ENCODE measurements around the gene PCDH17. TPM values are rescaled to one million over a fixed set of nuclear protein-coding genes. Genes with fewer than 3 reads are reported as not detected.

PCDH17 gene
- total and polyA plus RNA-seq, 2 of the 8 experiments (the other 6 are each of a cell fraction or from before 2014, with no cell fraction given), result 0.20 to 0.60 TPM

DNA sequence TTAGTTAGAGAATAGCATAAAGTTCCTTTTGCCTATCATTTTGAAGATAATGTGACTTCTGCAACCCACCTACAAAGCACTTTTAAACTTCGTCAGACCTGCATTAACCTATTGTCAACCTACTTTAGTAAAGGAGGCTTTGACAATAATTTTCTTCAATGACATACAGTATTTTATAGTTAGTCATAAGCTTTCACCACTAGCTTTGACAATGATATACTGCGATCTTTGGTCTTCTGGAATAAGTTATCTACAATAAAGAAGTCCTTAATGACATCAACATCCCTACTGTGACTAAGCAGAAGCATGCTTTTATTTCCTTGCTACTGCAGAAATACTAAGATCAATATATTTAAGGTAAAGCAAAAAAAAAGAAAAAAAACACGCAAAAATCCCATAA, 9.5 kb downstream of the PCDH17 start (continued):
- TF ChIP-seq ZNF274 (IDR thresholded peaks at IDR 0.05; ENCODE audit: borderline replicate concordance, extremely low read depth, low read length) (no peak), SP2 (IDR thresholded peaks at IDR 0.05; ENCODE audit: low read length) (no peak)
- TF ChIP-seq, protein P1, sequence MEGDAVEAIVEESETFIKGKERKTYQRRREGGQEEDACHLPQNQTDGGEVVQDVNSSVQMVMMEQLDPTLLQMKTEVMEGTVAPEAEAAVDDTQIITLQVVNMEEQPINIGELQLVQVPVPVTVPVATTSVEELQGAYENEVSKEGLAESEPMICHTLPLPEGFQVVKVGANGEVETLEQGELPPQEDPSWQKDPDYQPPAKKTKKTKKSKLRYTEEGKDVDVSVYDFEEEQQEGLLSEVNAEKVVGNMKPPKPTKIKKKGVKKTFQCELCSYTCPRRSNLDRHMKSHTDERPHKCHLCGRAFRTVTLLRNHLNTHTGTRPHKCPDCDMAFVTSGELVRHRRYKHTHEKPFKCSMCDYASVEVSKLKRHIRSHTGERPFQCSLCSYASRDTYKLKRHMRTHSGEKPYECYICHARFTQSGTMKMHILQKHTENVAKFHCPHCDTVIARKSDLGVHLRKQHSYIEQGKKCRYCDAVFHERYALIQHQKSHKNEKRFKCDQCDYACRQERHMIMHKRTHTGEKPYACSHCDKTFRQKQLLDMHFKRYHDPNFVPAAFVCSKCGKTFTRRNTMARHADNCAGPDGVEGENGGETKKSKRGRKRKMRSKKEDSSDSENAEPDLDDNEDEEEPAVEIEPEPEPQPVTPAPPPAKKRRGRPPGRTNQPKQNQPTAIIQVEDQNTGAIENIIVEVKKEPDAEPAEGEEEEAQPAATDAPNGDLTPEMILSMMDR (IDR thresholded peaks at IDR 0.05; ENCODE audit: control extremely low read depth in 1 of 3, insufficient read depth in 1 of 3, low read depth in 1 of 3, low read length in 3 of 3), result no peak

All from H1 (cell line).